ENCODE results near the gene OPA1. TPM values are rescaled to one million over a fixed set of nuclear protein-coding genes. Genes with fewer than 3 reads are reported as not detected.

The OPA1 gene
- total and polyA plus RNA-seq, 2 of the 13 experiments (the other 11 are each of a cell fraction or from before 2014, with no cell fraction given) = 26.7 to 78.5 TPM

DNA sequence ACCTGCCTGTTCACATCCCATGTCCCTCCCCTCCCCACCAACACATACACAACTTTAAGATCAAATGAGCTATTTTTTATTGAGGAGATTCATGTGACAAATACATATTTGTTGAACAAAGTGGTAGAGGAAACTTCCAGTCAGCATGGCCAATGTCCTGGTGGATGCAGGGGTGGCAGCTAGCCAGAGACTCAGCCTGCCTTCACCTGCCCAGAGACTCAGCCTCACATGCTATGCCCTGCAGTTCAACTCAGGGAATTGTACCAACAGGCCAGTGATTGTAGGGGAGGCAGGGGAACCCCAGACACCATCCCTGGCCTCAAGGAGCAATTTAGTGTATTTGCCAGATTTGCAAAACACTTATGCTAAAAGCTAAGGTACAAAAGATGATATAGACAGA, 136.6 kb downstream of the OPA1 start (continued):
- TF ChIP-seq, protein P1, sequence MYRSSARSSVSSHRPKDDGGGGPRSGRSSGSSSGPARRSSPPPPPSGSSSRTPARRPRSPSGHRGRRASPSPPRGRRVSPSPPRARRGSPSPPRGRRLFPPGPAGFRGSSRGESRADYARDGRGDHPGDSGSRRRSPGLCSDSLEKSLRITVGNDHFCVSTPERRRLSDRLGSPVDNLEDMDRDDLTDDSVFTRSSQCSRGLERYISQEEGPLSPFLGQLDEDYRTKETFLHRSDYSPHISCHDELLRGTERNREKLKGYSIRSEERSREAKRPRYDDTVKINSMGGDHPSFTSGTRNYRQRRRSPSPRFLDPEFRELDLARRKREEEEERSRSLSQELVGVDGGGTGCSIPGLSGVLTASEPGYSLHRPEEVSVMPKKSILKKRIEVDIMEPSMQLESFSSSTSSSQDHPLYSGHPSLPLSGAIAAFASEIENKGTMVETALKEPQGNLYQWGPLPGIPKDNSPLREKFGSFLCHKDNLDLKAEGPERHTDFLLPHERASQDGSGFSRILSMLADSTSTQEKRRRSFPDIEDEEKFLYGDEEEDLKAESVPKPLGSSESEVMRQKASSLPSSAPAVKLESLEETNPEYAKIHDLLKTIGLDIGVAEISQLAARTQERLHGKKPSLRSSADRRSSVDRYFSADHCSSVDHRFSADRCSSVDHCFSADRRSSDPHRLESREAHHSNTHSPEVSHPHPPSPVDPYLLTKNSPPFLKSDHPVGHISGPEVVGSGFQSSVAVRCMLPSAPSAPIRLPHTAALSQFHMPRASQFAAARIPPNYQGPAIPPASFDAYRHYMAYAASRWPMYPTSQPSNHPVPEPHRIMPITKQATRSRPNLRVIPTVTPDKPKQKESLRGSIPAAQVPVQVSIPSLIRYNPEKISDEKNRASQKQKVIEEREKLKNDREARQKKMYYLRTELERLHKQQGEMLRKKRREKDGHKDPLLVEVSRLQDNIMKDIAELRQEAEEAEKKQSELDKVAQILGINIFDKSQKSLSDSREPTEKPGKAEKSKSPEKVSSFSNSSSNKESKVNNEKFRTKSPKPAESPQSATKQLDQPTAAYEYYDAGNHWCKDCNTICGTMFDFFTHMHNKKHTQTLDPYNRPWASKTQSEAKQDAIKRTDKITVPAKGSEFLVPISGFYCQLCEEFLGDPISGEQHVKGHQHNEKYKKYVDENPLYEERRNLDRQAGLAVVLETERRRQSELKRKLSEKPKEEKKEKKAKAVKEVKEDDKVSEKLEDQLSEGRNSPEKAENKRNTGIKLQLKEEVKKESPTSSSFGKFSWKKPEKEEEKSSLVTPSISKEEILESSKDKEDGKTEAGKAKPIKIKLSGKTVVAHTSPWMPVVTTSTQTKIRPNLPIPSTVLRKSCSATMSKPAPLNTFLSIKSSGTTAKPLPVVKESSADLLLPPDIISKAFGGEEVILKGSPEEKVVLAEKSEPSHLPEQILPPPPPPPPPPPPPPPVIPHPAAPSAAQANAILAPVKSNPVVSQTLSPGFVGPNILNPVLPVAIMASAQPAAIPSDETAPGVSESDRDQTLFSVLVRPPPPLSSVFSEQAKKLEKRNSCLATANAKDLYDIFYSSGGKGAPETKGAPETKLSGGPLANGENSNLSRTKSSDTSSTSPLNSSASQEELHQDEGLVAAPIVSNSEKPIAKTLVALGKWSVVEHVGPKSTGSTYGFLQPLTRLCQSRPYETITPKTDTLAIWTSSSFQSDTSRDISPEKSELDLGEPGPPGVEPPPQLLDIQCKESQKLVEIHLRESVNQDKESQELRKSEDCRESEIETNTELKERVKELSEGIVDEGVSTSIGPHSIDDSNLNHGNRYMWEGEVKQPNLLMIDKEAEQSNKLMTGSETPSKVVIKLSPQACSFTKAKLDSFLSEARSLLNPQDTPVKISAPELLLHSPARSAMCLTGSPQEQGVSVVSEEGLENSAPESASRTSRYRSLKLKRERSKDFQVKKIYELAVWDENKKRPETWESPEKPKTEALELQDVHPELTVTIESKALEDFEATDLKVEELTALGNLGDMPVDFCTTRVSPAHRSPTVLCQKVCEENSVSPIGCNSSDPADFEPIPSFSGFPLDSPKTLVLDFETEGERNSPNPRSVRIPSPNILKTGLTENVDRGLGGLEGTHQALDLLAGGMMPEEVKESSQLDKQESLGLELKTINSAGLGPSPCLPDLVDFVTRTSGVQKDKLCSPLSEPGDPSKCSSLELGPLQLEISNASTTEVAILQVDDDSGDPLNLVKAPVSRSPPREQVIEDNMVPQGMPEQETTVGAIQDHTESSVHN (CRISPR knock-in tag; IDR thresholded peaks at IDR 0.05) = no peak
- TF ChIP-seq, protein P2, sequence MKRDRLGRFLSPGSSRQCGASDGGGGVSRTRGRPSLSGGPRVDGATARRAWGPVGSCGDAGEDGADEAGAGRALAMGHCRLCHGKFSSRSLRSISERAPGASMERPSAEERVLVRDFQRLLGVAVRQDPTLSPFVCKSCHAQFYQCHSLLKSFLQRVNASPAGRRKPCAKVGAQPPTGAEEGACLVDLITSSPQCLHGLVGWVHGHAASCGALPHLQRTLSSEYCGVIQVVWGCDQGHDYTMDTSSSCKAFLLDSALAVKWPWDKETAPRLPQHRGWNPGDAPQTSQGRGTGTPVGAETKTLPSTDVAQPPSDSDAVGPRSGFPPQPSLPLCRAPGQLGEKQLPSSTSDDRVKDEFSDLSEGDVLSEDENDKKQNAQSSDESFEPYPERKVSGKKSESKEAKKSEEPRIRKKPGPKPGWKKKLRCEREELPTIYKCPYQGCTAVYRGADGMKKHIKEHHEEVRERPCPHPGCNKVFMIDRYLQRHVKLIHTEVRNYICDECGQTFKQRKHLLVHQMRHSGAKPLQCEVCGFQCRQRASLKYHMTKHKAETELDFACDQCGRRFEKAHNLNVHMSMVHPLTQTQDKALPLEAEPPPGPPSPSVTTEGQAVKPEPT (CRISPR knock-in tag; IDR thresholded peaks at IDR 0.05; ENCODE audit: low read depth) = no peak
- TF ChIP-seq PAF1 (CRISPR knock-in tag; IDR thresholded peaks at IDR 0.05) (no peak), HDAC6 (IDR thresholded peaks at IDR 0.05; ENCODE audit: low read depth, low read length) (no peak)
